Thyroid gland (tissue), 4 donors: ENCODE data around the gene PPM1H.

Source experiments
- POLR2A ChIP-seq, 2 donors: fragments of 450-650 bp; IDR thresholded peaks; one replicate each; pipeline ENCODE4 v1.6.1; 2017; ENCODE audit warnings: antibody characterized with exemption in 2 of 2, mild to moderate bottlenecking in 2 of 2, moderate library complexity in 1 of 2
- TF ChIP-seq, protein P1 (sequence below), 6 experiments: fragments of 200-600 bp in 3 of 6; fragments of 450-650 bp in 3 of 6; sonication (generic) in 3 of 6; IDR thresholded peaks; one replicate each; pipeline ENCODE4 v1.5.1; 2016 to 2019; ENCODE audit warnings: antibody characterized with exemption in 6 of 6, mild to moderate bottlenecking in 2 of 6, inconsistent platforms in 1 of 6, moderate library complexity in 1 of 6

DNA sequence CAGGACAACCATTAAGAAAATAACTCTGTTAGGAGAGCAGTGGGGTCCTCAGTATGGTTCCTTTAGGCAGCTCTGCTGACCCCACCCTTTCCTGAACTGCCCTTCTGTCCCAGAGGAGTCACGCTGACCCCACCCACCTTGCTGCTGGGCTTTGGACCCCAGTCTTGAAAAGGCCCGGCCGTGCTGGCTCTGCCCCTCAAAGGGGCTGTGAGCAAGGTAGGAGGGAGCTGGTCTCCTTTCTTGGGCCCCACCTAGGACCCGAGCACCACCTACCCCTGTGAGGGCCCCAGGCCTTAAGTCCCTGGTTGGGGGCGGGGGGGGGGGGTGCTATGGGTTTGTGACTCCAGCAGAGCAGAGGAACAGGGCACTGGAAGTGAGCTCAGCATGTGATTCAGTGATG, 297.3 kb downstream of the PPM1H start:
- TF ChIP-seq, protein P1, sequence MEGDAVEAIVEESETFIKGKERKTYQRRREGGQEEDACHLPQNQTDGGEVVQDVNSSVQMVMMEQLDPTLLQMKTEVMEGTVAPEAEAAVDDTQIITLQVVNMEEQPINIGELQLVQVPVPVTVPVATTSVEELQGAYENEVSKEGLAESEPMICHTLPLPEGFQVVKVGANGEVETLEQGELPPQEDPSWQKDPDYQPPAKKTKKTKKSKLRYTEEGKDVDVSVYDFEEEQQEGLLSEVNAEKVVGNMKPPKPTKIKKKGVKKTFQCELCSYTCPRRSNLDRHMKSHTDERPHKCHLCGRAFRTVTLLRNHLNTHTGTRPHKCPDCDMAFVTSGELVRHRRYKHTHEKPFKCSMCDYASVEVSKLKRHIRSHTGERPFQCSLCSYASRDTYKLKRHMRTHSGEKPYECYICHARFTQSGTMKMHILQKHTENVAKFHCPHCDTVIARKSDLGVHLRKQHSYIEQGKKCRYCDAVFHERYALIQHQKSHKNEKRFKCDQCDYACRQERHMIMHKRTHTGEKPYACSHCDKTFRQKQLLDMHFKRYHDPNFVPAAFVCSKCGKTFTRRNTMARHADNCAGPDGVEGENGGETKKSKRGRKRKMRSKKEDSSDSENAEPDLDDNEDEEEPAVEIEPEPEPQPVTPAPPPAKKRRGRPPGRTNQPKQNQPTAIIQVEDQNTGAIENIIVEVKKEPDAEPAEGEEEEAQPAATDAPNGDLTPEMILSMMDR (IDR thresholded peaks at IDR 0.05): no peak
- TF ChIP-seq POLR2A (IDR thresholded peaks at IDR 0.05): no peak
